ENCODE data around the gene ARRDC1. TPM values are rescaled to one million over a fixed set of nuclear protein-coding genes. Genes with fewer than 3 reads are reported as not detected.

ARRDC1 gene
- total and polyA plus RNA-seq, 9 of the 15 experiments (the other 6 are each of a cell fraction or from before 2014, with no cell fraction given): 0.21 to 45.3 (median 18.6) TPM

GRCh38 chr9:137618105-137619067 is 12.9 kb downstream of the ARRDC1 start, which contains the start of gene EHMT1 (continued):
- no peak for TF ChIP-seq ZBTB2 (IDR thresholded peaks at IDR 0.05)
- TF ChIP-seq THAP7 (CRISPR knock-in tag; IDR thresholded peaks at IDR 0.05): 0 out of 2 replicates have a peak, but pooled peaks have one; percentile 79
- TF ChIP-seq SREBF1 (IDR thresholded peaks at IDR 0.05; ENCODE audit: borderline replicate concordance, low read depth, low read length): no peak
- no peak for TF ChIP-seq PHF21A (IDR thresholded peaks at IDR 0.05; ENCODE audit: borderline replicate concordance, low read depth)
- no peak for TF ChIP-seq TBL1XR1 (IDR thresholded peaks at IDR 0.05; ENCODE audit: low read length in 2 of 2)
- TF ChIP-seq TSHZ1 (CRISPR knock-in tag; IDR thresholded peaks at IDR 0.05): no peak
- TF ChIP-seq RBM14 (IDR thresholded peaks at IDR 0.05; ENCODE audit: borderline replicate concordance, insufficient read depth, low read depth, low read length): no peak
- no peak; the same call in 1 of the 2 replicates for TF ChIP-seq SP1 (CRISPR knock-in tag; IDR thresholded peaks at IDR 0.05)
- peak; percentile 54; the same call in 1 of the 2 replicates for TF ChIP-seq ZBTB17 (CRISPR knock-in tag; IDR thresholded peaks at IDR 0.05)
- TF ChIP-seq SUPT5H (IDR thresholded peaks at IDR 0.05): peak; percentile 80
- TF ChIP-seq SNRNP70 (optimal IDR thresholded peaks at IDR 0.05; ENCODE audit: low read depth, low read length): no peak
- no peak for TF ChIP-seq DLX4 (CRISPR knock-in tag; IDR thresholded peaks at IDR 0.05)
- TF ChIP-seq MAFK (IDR thresholded peaks at IDR 0.05; ENCODE audit: low read length): no peak
- TF ChIP-seq SRSF9 (IDR thresholded peaks at IDR 0.05; ENCODE audit: borderline replicate concordance, low read depth, low read length): no peak
- peak; percentile 77 for TF ChIP-seq PCBP1 (IDR thresholded peaks at IDR 0.05; ENCODE audit: low read depth, low read length, poor library complexity, severe bottlenecking)

Data from K562 (cell line).